VCaP (cell line): ENCODE measurements around the gene FGFR2.

Experiments used
- H3K27ac ChIP-seq: fragments of 450-650 bp; 2 replicates; pipeline ENCODE4 v1.5.1; 2017
- CTCF ChIP-seq: fragments of 450-650 bp; conservative IDR thresholded peaks from 2 replicates; pipeline ENCODE4 v1.5.1; 2017; ENCODE audit warnings: mild to moderate bottlenecking, moderate library complexity

The FGFR2 gene

GRCh38 chr10:121580276-121581116, 17.7 kb downstream of the FGFR2 start:
- TF ChIP-seq CTCF = no peak
- H3K27ac ChIP-seq = no peak overlapping the region

- H3K27ac ChIP-seq = no peak overlapping the region
- TF ChIP-seq CTCF = no peak
Observed at GRCh38 chr10:121579656-121580055, 18.6 kb downstream of the FGFR2 start.

- H3K27ac ChIP-seq = no peak overlapping the region
- no peak for TF ChIP-seq CTCF
Observed at GRCh38 chr10:121578965-121579364, 19.3 kb downstream of the FGFR2 start.

- H3K27ac ChIP-seq = no peak overlapping the region
- TF ChIP-seq CTCF = no peak
Observed at GRCh38 chr10:121578298-121578697, 19.9 kb downstream of the FGFR2 start.

- H3K27ac ChIP-seq = no peak overlapping the region
- no peak for TF ChIP-seq CTCF
Observed at GRCh38 chr10:121577568-121577967, 20.7 kb downstream of the FGFR2 start.

GRCh38 chr10:121576139-121576538, 22.1 kb downstream of the FGFR2 start:
- no peak overlapping the region for H3K27ac ChIP-seq
- no peak for TF ChIP-seq CTCF

GRCh38 chr10:121574519-121575166, 23.6 kb downstream of the FGFR2 start:
- no peak overlapping the region for H3K27ac ChIP-seq
- TF ChIP-seq CTCF = no peak
